ENCODE data around the gene CFAP57. TPM values are rescaled to one million over a fixed set of nuclear protein-coding genes. Genes with fewer than 3 reads are reported as not detected.

CFAP57 gene
- total RNA-seq, 1 experiment from 2014 or later: 0.44 TPM

DNA sequence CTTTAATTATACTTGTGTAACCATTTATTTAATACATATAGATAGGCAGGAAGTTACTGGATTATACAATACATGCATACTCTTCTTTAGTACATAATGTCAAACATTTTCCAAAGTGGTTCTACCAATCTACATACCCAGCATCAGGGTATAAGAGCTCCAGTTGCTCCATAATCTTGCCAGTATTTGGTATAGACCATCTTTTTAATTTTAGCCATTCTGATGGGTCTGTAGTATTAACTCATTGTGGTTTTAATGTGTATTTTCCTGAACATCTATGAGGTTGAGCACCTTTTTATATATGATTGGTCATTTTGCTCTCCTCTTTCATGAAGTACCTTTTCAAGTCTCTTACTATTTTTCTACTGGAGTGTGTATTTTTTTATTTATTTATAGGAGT lies 32.1 kb upstream of the CFAP57 start:
- no peak overlapping the region for H3K4me3 Mint-ChIP-seq (ENCODE audit: unreplicated experiment)
- H3K27me3 Mint-ChIP-seq (ENCODE audit: insufficient read depth, unreplicated experiment): no peaks in the 10 kb centered on the region
- peaks cover 11% of the 10 kb centered on the region for H3K4me1 Mint-ChIP-seq (ENCODE audit: insufficient read depth, unreplicated experiment)
- intact Hi-C loops (cut with micrococcal nuclease): no loop called here
- H3K36me3 Mint-ChIP-seq (ENCODE audit: insufficient read depth, unreplicated experiment): no peaks in the 10 kb centered on the region
- TF ChIP-seq, protein P1, sequence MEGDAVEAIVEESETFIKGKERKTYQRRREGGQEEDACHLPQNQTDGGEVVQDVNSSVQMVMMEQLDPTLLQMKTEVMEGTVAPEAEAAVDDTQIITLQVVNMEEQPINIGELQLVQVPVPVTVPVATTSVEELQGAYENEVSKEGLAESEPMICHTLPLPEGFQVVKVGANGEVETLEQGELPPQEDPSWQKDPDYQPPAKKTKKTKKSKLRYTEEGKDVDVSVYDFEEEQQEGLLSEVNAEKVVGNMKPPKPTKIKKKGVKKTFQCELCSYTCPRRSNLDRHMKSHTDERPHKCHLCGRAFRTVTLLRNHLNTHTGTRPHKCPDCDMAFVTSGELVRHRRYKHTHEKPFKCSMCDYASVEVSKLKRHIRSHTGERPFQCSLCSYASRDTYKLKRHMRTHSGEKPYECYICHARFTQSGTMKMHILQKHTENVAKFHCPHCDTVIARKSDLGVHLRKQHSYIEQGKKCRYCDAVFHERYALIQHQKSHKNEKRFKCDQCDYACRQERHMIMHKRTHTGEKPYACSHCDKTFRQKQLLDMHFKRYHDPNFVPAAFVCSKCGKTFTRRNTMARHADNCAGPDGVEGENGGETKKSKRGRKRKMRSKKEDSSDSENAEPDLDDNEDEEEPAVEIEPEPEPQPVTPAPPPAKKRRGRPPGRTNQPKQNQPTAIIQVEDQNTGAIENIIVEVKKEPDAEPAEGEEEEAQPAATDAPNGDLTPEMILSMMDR (IDR thresholded peaks at IDR 0.05; ENCODE audit: unreplicated experiment): no peak
- H3K27ac Mint-ChIP-seq (ENCODE audit: low read depth, unreplicated experiment): no peak overlapping the region
- ChIA-PET CTCF (no interaction called here), POLR2A (no interaction called here)
- BruUV-seq (replicated peaks): no TSS peak
- no peaks in the 10 kb centered on the region for H3K9me3 Mint-ChIP-seq (ENCODE audit: unreplicated experiment)
- DNase-seq (ENCODE audit: unreplicated experiment): no peak

DNA sequence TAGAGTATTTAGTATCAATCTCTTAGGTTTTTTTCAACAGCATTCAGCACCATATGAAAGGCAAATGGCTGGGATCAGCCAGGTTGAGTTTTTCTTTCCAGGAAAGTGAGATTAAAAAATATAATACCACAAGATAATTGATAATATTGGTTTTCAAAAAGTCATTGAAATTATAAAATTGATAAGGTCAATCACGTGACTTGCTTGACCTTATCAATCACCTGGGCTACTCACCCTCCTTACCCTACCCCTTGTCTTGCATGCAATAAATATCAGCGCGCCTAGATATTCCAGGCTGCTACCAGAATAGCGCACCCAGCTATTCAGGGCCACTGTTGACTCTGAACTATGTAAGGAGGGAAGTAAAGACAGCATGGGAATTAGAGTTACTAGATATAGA lies 31.5 kb upstream of the CFAP57 start:
- no TSS peak for BruUV-seq (replicated peaks)
- H3K4me1 Mint-ChIP-seq (ENCODE audit: insufficient read depth, unreplicated experiment): peaks cover 11% of the 10 kb centered on the region
- intact Hi-C loops (cut with micrococcal nuclease): no loop called here
- no peaks in the 10 kb centered on the region for H3K27me3 Mint-ChIP-seq (ENCODE audit: insufficient read depth, unreplicated experiment)
- no peak overlapping the region for H3K27ac Mint-ChIP-seq (ENCODE audit: low read depth, unreplicated experiment)
- H3K4me3 Mint-ChIP-seq (ENCODE audit: unreplicated experiment): no peak overlapping the region
- no peaks in the 10 kb centered on the region for H3K9me3 Mint-ChIP-seq (ENCODE audit: unreplicated experiment)
- DNase-seq (ENCODE audit: unreplicated experiment): no peak
- TF ChIP-seq, protein P1 (IDR thresholded peaks at IDR 0.05; ENCODE audit: unreplicated experiment): no peak
- no peaks in the 10 kb centered on the region for H3K36me3 Mint-ChIP-seq (ENCODE audit: insufficient read depth, unreplicated experiment)
- CTCF ChIA-PET: no interaction called here
- POLR2A ChIA-PET: no interaction called here

DNA sequence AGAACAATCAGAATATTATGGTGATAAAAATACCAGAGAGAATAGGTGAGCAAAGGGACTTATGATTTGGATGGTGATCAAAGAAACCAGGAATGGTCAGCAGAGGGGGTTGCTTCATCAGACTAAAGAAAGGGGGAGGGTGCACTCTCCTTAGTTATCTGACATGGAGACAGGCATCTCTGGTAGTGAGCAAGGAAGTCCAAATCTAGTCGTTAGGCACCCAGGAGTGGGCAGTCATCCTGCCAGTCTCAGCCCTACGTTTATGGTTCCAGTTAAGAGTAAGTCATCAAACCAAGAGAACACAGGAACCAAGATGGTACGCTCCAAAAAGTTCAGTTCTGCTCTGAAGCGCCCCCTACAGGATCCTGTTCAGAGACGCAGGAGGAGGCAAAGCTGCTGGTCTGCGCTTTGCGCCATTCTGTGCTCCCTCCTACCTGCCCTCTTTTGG lies 28.7 kb upstream of the CFAP57 start:
- intact Hi-C loops (cut with micrococcal nuclease): no loop called here
- ChIA-PET POLR2A (no interaction called here), CTCF (no interaction called here)

GRCh38 chr1:43144237-43144636 lies 27.9 kb upstream of the CFAP57 start:
- Mint-ChIP-seq H3K4me1 (ENCODE audit: insufficient read depth, unreplicated experiment) (peaks cover 11% of the 10 kb centered on the region), H3K27ac (ENCODE audit: low read depth, unreplicated experiment) (no peak overlapping the region), H3K36me3 (ENCODE audit: insufficient read depth, unreplicated experiment) (no peaks in the 10 kb centered on the region), H3K27me3 (ENCODE audit: insufficient read depth, unreplicated experiment) (no peaks in the 10 kb centered on the region), H3K9me3 (ENCODE audit: unreplicated experiment) (no peaks in the 10 kb centered on the region), H3K4me3 (ENCODE audit: unreplicated experiment) (no peak overlapping the region)
- ChIA-PET POLR2A (interaction anchor here (1.0 kb wide), 1 partner anchor 9 kb away, joined by 3 read pairs; no protein-coding TSS in a partner anchor), CTCF (no interaction called here)
- intact Hi-C loops (cut with micrococcal nuclease): no loop called here
- TF ChIP-seq, protein P1 (IDR thresholded peaks at IDR 0.05; ENCODE audit: unreplicated experiment): no peak
- BruUV-seq (replicated peaks): no TSS peak
- peak; percentile 82 for DNase-seq (ENCODE audit: unreplicated experiment)

More for the DNA sequence above, 28.7 kb upstream of the CFAP57 start:
- Mint-ChIP-seq H3K36me3 (ENCODE audit: insufficient read depth, unreplicated experiment) (no peaks in the 10 kb centered on the region), H3K4me1 (ENCODE audit: insufficient read depth, unreplicated experiment) (peaks cover 11% of the 10 kb centered on the region), H3K27me3 (ENCODE audit: insufficient read depth, unreplicated experiment) (no peaks in the 10 kb centered on the region), H3K4me3 (ENCODE audit: unreplicated experiment) (no peak overlapping the region), H3K9me3 (ENCODE audit: unreplicated experiment) (no peaks in the 10 kb centered on the region), H3K27ac (ENCODE audit: low read depth, unreplicated experiment) (no peak overlapping the region)
- peak; percentile 34 for DNase-seq (ENCODE audit: unreplicated experiment)
- no TSS peak for BruUV-seq (replicated peaks)
- TF ChIP-seq, protein P1 (IDR thresholded peaks at IDR 0.05; ENCODE audit: unreplicated experiment): peak; percentile 12
